SK-N-SH (cell line): ENCODE results near the gene GPR137B.

Experiments used
- CHD2 ChIP-seq: fragments of 150-350 bp; IDR thresholded peaks from 2 replicates; pipeline ENCODE4 v1.6.1; 2018; ENCODE audit warnings: low read length; ENCODE audit not compliant: partially characterized antibody
- ELF1 ChIP-seq: IDR thresholded peaks from 2 replicates; pipeline ENCODE4 v1.4.0; 2012
- JUND ChIP-seq: IDR thresholded peaks from 2 replicates; pipeline ENCODE4 v1.4.0; 2012
- MAX ChIP-seq: IDR thresholded peaks from 2 replicates; pipeline ENCODE4 v1.4.0; 2012; ENCODE audit warnings: low read depth
- MXI1 ChIP-seq: IDR thresholded peaks from 2 replicates; pipeline ENCODE4 v1.6.1; 2012; ENCODE audit warnings: mild to moderate bottlenecking, low read depth, low read length, improper control_type of control experiment
- NRF1 ChIP-seq: IDR thresholded peaks from 2 replicates; pipeline ENCODE4 v1.6.1; 2012; ENCODE audit warnings: low read depth, mild to moderate bottlenecking, low read length
- POLR2AphosphoS5 ChIP-seq: IDR thresholded peaks from 2 replicates; pipeline ENCODE4 v1.6.1; 2012; ENCODE audit warnings: low read depth, low read length
- RFX5 ChIP-seq: IDR thresholded peaks from 2 replicates; pipeline ENCODE4 v1.6.1; 2012; ENCODE audit warnings: mild to moderate bottlenecking, improper control_type of control experiment, low read length
- SIN3A ChIP-seq: IDR thresholded peaks from 2 replicates; pipeline ENCODE4 v1.6.1; 2012; ENCODE audit warnings: low read depth, mild to moderate bottlenecking, low read length, moderate library complexity, borderline replicate concordance
- SMC3 ChIP-seq: IDR thresholded peaks from 2 replicates; pipeline ENCODE4 v1.6.1; 2012; ENCODE audit warnings: low read depth, low read length, improper control_type of control experiment
- USF2 ChIP-seq: fragments of 150-350 bp; IDR thresholded peaks from 2 replicates; pipeline ENCODE4 v1.6.1; 2017; ENCODE audit warnings: antibody characterized with exemption, low read length, low read depth, borderline replicate concordance
- TF ChIP-seq, protein P1 (sequence below): fragments of 200-600 bp; sonication (generic); IDR thresholded peaks from 2 replicates; pipeline ENCODE4 v1.6.1; 2017; ENCODE audit warnings: antibody characterized with exemption, mild to moderate bottlenecking, moderate library complexity
- TF ChIP-seq, protein P2 (sequence below): fragments of 150-350 bp; IDR thresholded peaks from 2 replicates; pipeline ENCODE4 v1.6.1; 2016; ENCODE audit warnings: mild to moderate bottlenecking, low read depth, low read length
- TF ChIP-seq, protein P3 (sequence below): IDR thresholded peaks from 2 replicates; pipeline ENCODE4 v1.6.1; 2012; ENCODE audit warnings: mild to moderate bottlenecking, low read depth, low read length, moderate library complexity

GRCh38 chr1:236101233-236102200 is 40.8 kb upstream of the GPR137B start:
- TF ChIP-seq, protein P1, sequence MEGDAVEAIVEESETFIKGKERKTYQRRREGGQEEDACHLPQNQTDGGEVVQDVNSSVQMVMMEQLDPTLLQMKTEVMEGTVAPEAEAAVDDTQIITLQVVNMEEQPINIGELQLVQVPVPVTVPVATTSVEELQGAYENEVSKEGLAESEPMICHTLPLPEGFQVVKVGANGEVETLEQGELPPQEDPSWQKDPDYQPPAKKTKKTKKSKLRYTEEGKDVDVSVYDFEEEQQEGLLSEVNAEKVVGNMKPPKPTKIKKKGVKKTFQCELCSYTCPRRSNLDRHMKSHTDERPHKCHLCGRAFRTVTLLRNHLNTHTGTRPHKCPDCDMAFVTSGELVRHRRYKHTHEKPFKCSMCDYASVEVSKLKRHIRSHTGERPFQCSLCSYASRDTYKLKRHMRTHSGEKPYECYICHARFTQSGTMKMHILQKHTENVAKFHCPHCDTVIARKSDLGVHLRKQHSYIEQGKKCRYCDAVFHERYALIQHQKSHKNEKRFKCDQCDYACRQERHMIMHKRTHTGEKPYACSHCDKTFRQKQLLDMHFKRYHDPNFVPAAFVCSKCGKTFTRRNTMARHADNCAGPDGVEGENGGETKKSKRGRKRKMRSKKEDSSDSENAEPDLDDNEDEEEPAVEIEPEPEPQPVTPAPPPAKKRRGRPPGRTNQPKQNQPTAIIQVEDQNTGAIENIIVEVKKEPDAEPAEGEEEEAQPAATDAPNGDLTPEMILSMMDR: no peak
- TF ChIP-seq SMC3 (no peak), RFX5 (no peak), POLR2AphosphoS5 (no peak), NRF1 (no peak), USF2 (no peak), ELF1 (no peak), SIN3A (no peak), JUND (no peak), MXI1 (no peak), MAX (no peak), CHD2 (no peak)
- TF ChIP-seq, protein P2, sequence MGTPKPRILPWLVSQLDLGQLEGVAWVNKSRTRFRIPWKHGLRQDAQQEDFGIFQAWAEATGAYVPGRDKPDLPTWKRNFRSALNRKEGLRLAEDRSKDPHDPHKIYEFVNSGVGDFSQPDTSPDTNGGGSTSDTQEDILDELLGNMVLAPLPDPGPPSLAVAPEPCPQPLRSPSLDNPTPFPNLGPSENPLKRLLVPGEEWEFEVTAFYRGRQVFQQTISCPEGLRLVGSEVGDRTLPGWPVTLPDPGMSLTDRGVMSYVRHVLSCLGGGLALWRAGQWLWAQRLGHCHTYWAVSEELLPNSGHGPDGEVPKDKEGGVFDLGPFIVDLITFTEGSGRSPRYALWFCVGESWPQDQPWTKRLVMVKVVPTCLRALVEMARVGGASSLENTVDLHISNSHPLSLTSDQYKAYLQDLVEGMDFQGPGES: no peak
- TF ChIP-seq, protein P3, sequence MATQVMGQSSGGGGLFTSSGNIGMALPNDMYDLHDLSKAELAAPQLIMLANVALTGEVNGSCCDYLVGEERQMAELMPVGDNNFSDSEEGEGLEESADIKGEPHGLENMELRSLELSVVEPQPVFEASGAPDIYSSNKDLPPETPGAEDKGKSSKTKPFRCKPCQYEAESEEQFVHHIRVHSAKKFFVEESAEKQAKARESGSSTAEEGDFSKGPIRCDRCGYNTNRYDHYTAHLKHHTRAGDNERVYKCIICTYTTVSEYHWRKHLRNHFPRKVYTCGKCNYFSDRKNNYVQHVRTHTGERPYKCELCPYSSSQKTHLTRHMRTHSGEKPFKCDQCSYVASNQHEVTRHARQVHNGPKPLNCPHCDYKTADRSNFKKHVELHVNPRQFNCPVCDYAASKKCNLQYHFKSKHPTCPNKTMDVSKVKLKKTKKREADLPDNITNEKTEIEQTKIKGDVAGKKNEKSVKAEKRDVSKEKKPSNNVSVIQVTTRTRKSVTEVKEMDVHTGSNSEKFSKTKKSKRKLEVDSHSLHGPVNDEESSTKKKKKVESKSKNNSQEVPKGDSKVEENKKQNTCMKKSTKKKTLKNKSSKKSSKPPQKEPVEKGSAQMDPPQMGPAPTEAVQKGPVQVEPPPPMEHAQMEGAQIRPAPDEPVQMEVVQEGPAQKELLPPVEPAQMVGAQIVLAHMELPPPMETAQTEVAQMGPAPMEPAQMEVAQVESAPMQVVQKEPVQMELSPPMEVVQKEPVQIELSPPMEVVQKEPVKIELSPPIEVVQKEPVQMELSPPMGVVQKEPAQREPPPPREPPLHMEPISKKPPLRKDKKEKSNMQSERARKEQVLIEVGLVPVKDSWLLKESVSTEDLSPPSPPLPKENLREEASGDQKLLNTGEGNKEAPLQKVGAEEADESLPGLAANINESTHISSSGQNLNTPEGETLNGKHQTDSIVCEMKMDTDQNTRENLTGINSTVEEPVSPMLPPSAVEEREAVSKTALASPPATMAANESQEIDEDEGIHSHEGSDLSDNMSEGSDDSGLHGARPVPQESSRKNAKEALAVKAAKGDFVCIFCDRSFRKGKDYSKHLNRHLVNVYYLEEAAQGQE: no peak
